ENCODE results near the gene GNB1L. TPM values are rescaled to one million over a fixed set of nuclear protein-coding genes. Genes with fewer than 3 reads are reported as not detected.

Gene GNB1L
- total and polyA plus RNA-seq, 9 of the 15 experiments (the other 6 are each of a cell fraction or from before 2014, with no cell fraction given): 0.56 to 50.5 (median 10.2) TPM

GRCh38 chr22:19873138-19873959 lies 18.7 kb upstream of the GNB1L start (continued):
- peak; percentile 64 for TF ChIP-seq POLR2G (IDR thresholded peaks at IDR 0.05; ENCODE audit: low read depth, low read length)

DNA sequence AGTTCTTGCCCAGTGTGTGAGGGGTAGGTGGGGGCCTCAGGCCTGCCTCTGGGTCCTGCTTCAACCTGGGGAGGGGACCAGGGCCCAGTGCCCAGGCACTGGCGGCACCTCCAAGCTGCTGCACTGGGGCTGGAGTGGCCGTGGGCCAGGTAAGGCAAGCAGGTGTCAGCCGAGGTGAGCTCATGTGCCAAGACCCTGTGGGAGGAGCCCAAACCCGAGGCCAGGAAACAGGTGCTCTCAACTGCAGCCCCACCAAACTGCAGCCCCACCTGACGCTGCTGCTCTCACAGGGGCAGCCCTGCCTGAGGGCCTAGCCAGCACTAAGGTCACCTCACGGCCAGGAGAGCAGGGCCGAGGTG lies 18.1 kb upstream of the GNB1L start:
- H3K9me3 ChIP-seq (replicated peaks; ENCODE audit: control insufficient read depth, insufficient read depth, low read depth, low read length): no peaks in the 10 kb centered on the region
- POLR2A ChIA-PET: interaction anchor here (0.6 to 2.8 kb wide), 9 partner anchors 8 to 255 kb away, joined by 3 to 17 read pairs (median 3); no protein-coding TSS in a partner anchor
- TF ChIP-seq YBX1 (IDR thresholded peaks at IDR 0.05) (no peak), PRMT5 (CRISPR knock-in tag; IDR thresholded peaks at IDR 0.05) (peak; percentile 70; the same call in 1 of the 2 replicates), POLR2G (IDR thresholded peaks at IDR 0.05; ENCODE audit: low read depth, low read length) (0 out of 2 replicates have a peak, but pooled peaks have one; percentile 50)
- peaks cover 13% of the 10 kb centered on the region for H4K20me1 ChIP-seq (replicated peaks; ENCODE audit: control insufficient read depth, insufficient read depth, low read length)
- H3K79me2 ChIP-seq (ENCODE audit: control insufficient read depth, insufficient read depth, low read length): no peaks in the 10 kb centered on the region
- no peak for DNase-seq (ENCODE audit: extremely low read depth in 1 of 4, low spot score in 3 of 4)
- FAIRE-seq: no peak
- BruUV-seq (replicated peaks): no TSS peak
- no peak overlapping the region for H2AFZ ChIP-seq (ENCODE audit: low read depth, low read length)
- H3K27me3 ChIP-seq (ENCODE audit: control insufficient read depth in 2 of 2, insufficient read depth in 2 of 2, low read length in 2 of 2): peaks cover 2 to 30% of the 10 kb centered on the region in 2 experiments; a peak in 3 of 5 replicates
- 26% methylated on average over 7 of the region's 7 CpGs for WGBS (ENCODE audit: insufficient coverage, low coverage, missing lambda C conversion rate)
- H3K9me1 ChIP-seq (ENCODE audit: control insufficient read depth, insufficient read depth, low read length): no peaks in the 10 kb centered on the region
- H3K4me2 ChIP-seq (ENCODE audit: insufficient read depth, low read length): no peak overlapping the region
- no peak for ATAC-seq
- peaks cover 8 to 91% of the 10 kb centered on the region in 2 experiments; a peak in 4 of 5 replicates for H3K4me1 ChIP-seq (replicated peaks in 1 of 2; ENCODE audit: control insufficient read depth in 2 of 2, insufficient read depth in 2 of 2, low read length in 2 of 2)
- intact Hi-C loops (cut with micrococcal nuclease) (no loop called here), in situ Hi-C loops (cut with MboI) (no loop called here)
- H3K36me3 ChIP-seq (ENCODE audit: control insufficient read depth, insufficient read depth, low read length): no peaks in the 10 kb centered on the region
- CTCF ChIA-PET (ENCODE audit: low intra/inter-chr PET ratio): no interaction called here
- H3K27ac ChIP-seq (ENCODE audit: extremely low read depth, low read depth, low read length): no peak overlapping the region
- no peak overlapping the region for H3K4me3 ChIP-seq
- H3K9ac ChIP-seq (ENCODE audit: insufficient read depth in 1 of 2, low read depth in 2 of 2, low read length in 2 of 2): peak overlapping the region in 1 of 2 experiments; percentile 59; a peak in 2 of 4 replicates
